A549 (cell line): ENCODE measurements around the gene SMG5. TPM values are rescaled to one million over a fixed set of nuclear protein-coding genes. Genes with fewer than 3 reads are reported as not detected.

Source experiments
- BHLHE40 ChIP-seq: IDR thresholded peaks from 2 replicates; pipeline ENCODE4 v1.6.1; 2012; ENCODE audit warnings: low read depth, low read length, inconsistent platforms
- CBX2 ChIP-seq: fragments of 200-600 bp; sonication (generic); IDR thresholded peaks from 2 replicates; pipeline ENCODE4 v1.6.1; 2016; ENCODE audit warnings: low read depth, mild to moderate bottlenecking, borderline replicate concordance
- CHD4 ChIP-seq: fragments of 200-600 bp; sonication (generic); IDR thresholded peaks from 2 replicates; pipeline ENCODE4 v1.6.1; 2016; ENCODE audit warnings: antibody characterized with exemption, mild to moderate bottlenecking, borderline replicate concordance
- EHMT2 ChIP-seq: fragments of 200-600 bp; sonication (generic); IDR thresholded peaks from 2 replicates; pipeline ENCODE4 v1.6.1; 2016; ENCODE audit warnings: antibody characterized with exemption, low read depth, mild to moderate bottlenecking, moderate library complexity
- ELK1 ChIP-seq: fragments of 150-350 bp; IDR thresholded peaks from 2 replicates; pipeline ENCODE4 v1.6.1; 2014; ENCODE audit warnings: low read depth, mild to moderate bottlenecking, low read length
- EP300 ChIP-seq, 2 experiments: fragments of >200 bp; sonication (Bioruptor Twin); formaldehyde crosslinking; IDR thresholded peaks; 2 replicates in 1 of 2; 3 replicates in 1 of 2; pipeline ENCODE4 v1.6.1; 2016 to 2017
- FOSL2 ChIP-seq, 2 experiments: fragments of 450-650 bp in 1 of 2; fragments of >200 bp in 1 of 2; sonication (Bioruptor Twin) in 1 of 2; formaldehyde crosslinking; IDR thresholded peaks; 2 replicates each; pipeline versions ENCODE4 v1.5.0 to v1.6.1; 2016 to 2020; ENCODE audit warnings: mild to moderate bottlenecking in 1 of 2, moderate library complexity in 1 of 2
- HES2 ChIP-seq: fragments of >200 bp; sonication (Bioruptor Twin); formaldehyde crosslinking; IDR thresholded peaks from 2 replicates; pipeline ENCODE4 v1.6.1; 2016
- HOXB13 ChIP-seq: fragments of 250-450 bp; sonication (Bioruptor Pico); IDR thresholded peaks from 2 replicates; pipeline ENCODE4 v1.5.0; 2020; ENCODE audit warnings: low read depth, mild to moderate bottlenecking, moderate library complexity
- HOXB5 ChIP-seq: fragments of 250-450 bp; sonication (Bioruptor Pico); IDR thresholded peaks from 2 replicates; pipeline ENCODE4 v1.5.0; 2020; ENCODE audit warnings: mild to moderate bottlenecking, moderate library complexity
- JUN ChIP-seq, 2 experiments: fragments of >200 bp; sonication (Bioruptor Twin); formaldehyde crosslinking; IDR thresholded peaks; 2 replicates in 1 of 2; 3 replicates in 1 of 2; pipeline ENCODE4 v1.6.1; 2016 to 2017
- JUNB ChIP-seq: fragments of >200 bp; sonication (Bioruptor Twin); formaldehyde crosslinking; IDR thresholded peaks from 2 replicates; pipeline ENCODE4 v1.6.1; 2016
- KDM5A ChIP-seq: fragments of 200-600 bp; sonication (generic); IDR thresholded peaks from 2 replicates; pipeline ENCODE4 v1.6.1; 2016; ENCODE audit warnings: antibody characterized with exemption, mild to moderate bottlenecking
- MAZ ChIP-seq: fragments of 150-350 bp; IDR thresholded peaks from 2 replicates; pipeline ENCODE4 v1.6.1; 2014; ENCODE audit warnings: antibody characterized with exemption, low read depth, low read length, borderline replicate concordance
- MYC ChIP-seq: IDR thresholded peaks from 2 replicates; pipeline ENCODE4 v1.6.1; 2012; ENCODE audit warnings: mild to moderate bottlenecking, inconsistent platforms, low read length, improper control_type of control experiment, borderline replicate concordance
- NFE2L2 ChIP-seq: fragments of 150-350 bp; conservative IDR thresholded peaks from 2 replicates; pipeline ENCODE4 v1.6.1; 2014; ENCODE audit warnings: low read length
- NPAS2 ChIP-seq: fragments of 250-450 bp; sonication (Bioruptor Pico); IDR thresholded peaks from 2 replicates; pipeline ENCODE4 v1.8.0; 2022; ENCODE audit warnings: mild to moderate bottlenecking, moderate library complexity, borderline replicate concordance
- PHF8 ChIP-seq: fragments of 200-600 bp; sonication (generic); IDR thresholded peaks from 2 replicates; pipeline ENCODE4 v1.6.1; 2016; ENCODE audit warnings: low read depth, mild to moderate bottlenecking, antibody characterized with exemption, moderate library complexity, borderline replicate concordance
- RCOR1 ChIP-seq: fragments of 150-350 bp; IDR thresholded peaks from 2 replicates; pipeline ENCODE4 v1.6.1; 2014; ENCODE audit warnings: antibody characterized with exemption, low read length, low read depth
- RFX5 ChIP-seq: fragments of 450-650 bp; IDR thresholded peaks from 2 replicates; pipeline ENCODE4 v1.7.1; 2014; ENCODE audit warnings: antibody characterized with exemption, mild to moderate bottlenecking, moderate library complexity
- RNF2 ChIP-seq: fragments of 200-600 bp; sonication (generic); IDR thresholded peaks from 2 replicates; pipeline ENCODE4 v1.6.1; 2016; ENCODE audit warnings: low read depth, mild to moderate bottlenecking, antibody characterized with exemption, moderate library complexity, borderline replicate concordance
- SMC3 ChIP-seq: fragments of >200 bp; sonication (Bioruptor Twin); formaldehyde crosslinking; IDR thresholded peaks from 3 replicates; pipeline ENCODE4 v1.6.1; 2018; ENCODE audit warnings: inconsistent platforms
- ZNF302 ChIP-seq: fragments of 250-450 bp; sonication (Bioruptor Pico); IDR thresholded peaks from 2 replicates; pipeline ENCODE4 v1.9.0; 2021; ENCODE audit warnings: inconsistent platforms, mild to moderate bottlenecking, moderate library complexity
- ZSCAN20 ChIP-seq: fragments of 250-450 bp; sonication (Bioruptor Pico); IDR thresholded peaks from 2 replicates; pipeline ENCODE4 v1.8.0; 2022; ENCODE audit warnings: mild to moderate bottlenecking, moderate library complexity
- polyA plus RNA-seq, 4 experiments: library from polyadenylated mRNA; depleted of rRNA in 3 of 4; stranded (reverse); fragments of >200 nt; fragmentation: RNase III in 1 of 4; extraction: RNeasy Plus Mini Kit Qiagen cat#74134 plus additional on column Dnase treatment in 1 of 4; gene quantifications; 2 replicates in 3 of 4; 3 replicates in 1 of 4; pipeline ENCODE4 v1.2.3, GENCODE V29; 2011 to 2017
- TF ChIP-seq, protein P1 (sequence below): fragments of >200 bp; sonication (Bioruptor Twin); formaldehyde crosslinking; IDR thresholded peaks from 3 replicates; pipeline ENCODE4 v1.6.1; 2016
- TF ChIP-seq, protein P2 (sequence below): IDR thresholded peaks from 2 replicates; pipeline ENCODE4 v1.6.1; 2012
- TF ChIP-seq, protein P3 (sequence below): IDR thresholded peaks from 2 replicates; pipeline ENCODE4 v1.6.1; 2012
- TF ChIP-seq, protein P4 (sequence below): IDR thresholded peaks from 2 replicates; pipeline ENCODE4 v1.6.1; 2012; ENCODE audit warnings: low read depth, borderline replicate concordance

Gene SMG5
- polyA plus RNA-seq, 2 of the 4 experiments (the other 2 are of a cell fraction): 25.6 to 48.7 TPM

- TF ChIP-seq CHD4 (no peak), ELK1 (no peak), ZNF302 (CRISPR knock-in tag) (no peak), JUN (IDR thresholded peaks at IDR 0.05) (peak in 1 of 2 experiments; percentile 50; a peak in 1 of 5 replicates), HOXB13 (0 out of 2 replicates have a peak, but pooled peaks have one; percentile 22), RFX5 (no peak), MYC (no peak), RCOR1 (no peak), CBX2 (no peak), PHF8 (0 out of 2 replicates have a peak, but pooled peaks have one; percentile 18), NPAS2 (no peak), RNF2 (no peak), SMC3 (no peak), EHMT2 (no peak), ZSCAN20 (no peak), EP300 (IDR thresholded peaks at IDR 0.05) (no peak), MAZ (no peak), NFE2L2 (no peak), FOSL2 (IDR thresholded peaks at IDR 0.05) (no peak), FOSL2 (CRISPR knock-in tag; IDR thresholded peaks at IDR 0.05) (no peak), JUNB (no peak), BHLHE40 (no peak), HOXB5 (CRISPR knock-in tag) (no peak), KDM5A (peak; percentile 87), HES2 (no peak)
- TF ChIP-seq, protein P1, sequence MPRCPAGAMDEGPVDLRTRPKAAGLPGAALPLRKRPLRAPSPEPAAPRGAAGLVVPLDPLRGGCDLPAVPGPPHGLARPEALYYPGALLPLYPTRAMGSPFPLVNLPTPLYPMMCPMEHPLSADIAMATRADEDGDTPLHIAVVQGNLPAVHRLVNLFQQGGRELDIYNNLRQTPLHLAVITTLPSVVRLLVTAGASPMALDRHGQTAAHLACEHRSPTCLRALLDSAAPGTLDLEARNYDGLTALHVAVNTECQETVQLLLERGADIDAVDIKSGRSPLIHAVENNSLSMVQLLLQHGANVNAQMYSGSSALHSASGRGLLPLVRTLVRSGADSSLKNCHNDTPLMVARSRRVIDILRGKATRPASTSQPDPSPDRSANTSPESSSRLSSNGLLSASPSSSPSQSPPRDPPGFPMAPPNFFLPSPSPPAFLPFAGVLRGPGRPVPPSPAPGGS: 0 out of 3 replicates have a peak, but pooled peaks have one; percentile 29
- TF ChIP-seq, protein P2, sequence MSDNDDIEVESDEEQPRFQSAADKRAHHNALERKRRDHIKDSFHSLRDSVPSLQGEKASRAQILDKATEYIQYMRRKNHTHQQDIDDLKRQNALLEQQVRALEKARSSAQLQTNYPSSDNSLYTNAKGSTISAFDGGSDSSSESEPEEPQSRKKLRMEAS: peak; percentile 67; the same call in 1 of the 2 replicates
- TF ChIP-seq, protein P3, sequence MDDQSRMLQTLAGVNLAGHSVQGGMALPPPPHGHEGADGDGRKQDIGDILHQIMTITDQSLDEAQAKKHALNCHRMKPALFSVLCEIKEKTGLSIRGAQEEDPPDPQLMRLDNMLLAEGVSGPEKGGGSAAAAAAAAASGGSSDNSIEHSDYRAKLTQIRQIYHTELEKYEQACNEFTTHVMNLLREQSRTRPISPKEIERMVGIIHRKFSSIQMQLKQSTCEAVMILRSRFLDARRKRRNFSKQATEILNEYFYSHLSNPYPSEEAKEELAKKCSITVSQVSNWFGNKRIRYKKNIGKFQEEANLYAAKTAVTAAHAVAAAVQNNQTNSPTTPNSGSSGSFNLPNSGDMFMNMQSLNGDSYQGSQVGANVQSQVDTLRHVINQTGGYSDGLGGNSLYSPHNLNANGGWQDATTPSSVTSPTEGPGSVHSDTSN: 0 out of 2 replicates have a peak, but pooled peaks have one; percentile 34
- TF ChIP-seq, protein P4, sequence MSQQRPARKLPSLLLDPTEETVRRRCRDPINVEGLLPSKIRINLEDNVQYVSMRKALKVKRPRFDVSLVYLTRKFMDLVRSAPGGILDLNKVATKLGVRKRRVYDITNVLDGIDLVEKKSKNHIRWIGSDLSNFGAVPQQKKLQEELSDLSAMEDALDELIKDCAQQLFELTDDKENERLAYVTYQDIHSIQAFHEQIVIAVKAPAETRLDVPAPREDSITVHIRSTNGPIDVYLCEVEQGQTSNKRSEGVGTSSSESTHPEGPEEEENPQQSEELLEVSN: peak; percentile 55; the same call in 1 of the 2 replicates
- TF ChIP-seq, all 56 proteins: peak for 11
These were observed 12.8 kb upstream of the SMG5 start, which contains the start of gene GLMP (continued) for GRCh38 chr1:156295391-156295947.
